Large intestine (tissue), 3 donors: ENCODE data around the gene DISP3. TPM values are rescaled to one million over a fixed set of nuclear protein-coding genes. Genes with fewer than 3 reads are reported as not detected.
A peak's percentile ranks its signal among the peaks of the same experiment; 100 is the strongest.

Experiments
- DNase-seq, 2 donors: peaks; one replicate each; pipeline versions ENCODE4 v3.0.0 to v3.0.0-alpha.2; 2013
- H3K27ac ChIP-seq: one replicate; pipeline ENCODE4 v1.5.1; 2013; ENCODE audit warnings: low read length
- H3K27me3 ChIP-seq: 2 replicates; pipeline ENCODE4 v1.6.1; 2013; ENCODE audit warnings: low read length; ENCODE audit not compliant: control insufficient read depth, insufficient read depth
- H3K36me3 ChIP-seq: 2 replicates; pipeline ENCODE4 v1.6.1; 2013; ENCODE audit warnings: low read length; ENCODE audit not compliant: control insufficient read depth, insufficient read depth
- H3K4me1 ChIP-seq: one replicate; pipeline ENCODE4 v1.6.1; 2013; ENCODE audit warnings: low read length; ENCODE audit not compliant: control insufficient read depth, insufficient read depth
- H3K4me3 ChIP-seq: one replicate; pipeline ENCODE4 v1.5.1; 2013; ENCODE audit warnings: low read length
- H3K9me3 ChIP-seq: one replicate; pipeline ENCODE4 v1.6.1; 2013; ENCODE audit warnings: mild to moderate bottlenecking, low read depth, low read length, moderate library complexity; ENCODE audit not compliant: control insufficient read depth
- whole genome bisulfite sequencing: methylation state at CpG from one replicate; pipeline ENCODE4 v1.1.5; 2013; ENCODE audit warnings: low lambda C conversion rate; ENCODE audit not compliant: insufficient coverage; 5-methylcytosine and 5-hydroxymethylcytosine counted together
- polyA plus RNA-seq: library from polyadenylated mRNA; unstranded; fragments of 120-200 nt; gene quantifications from one replicate; pipeline ENCODE4 v1.2.1, GENCODE V29; 2013

Gene DISP3
- polyA plus RNA-seq, 1 donor, result 0.76 TPM

DNA sequence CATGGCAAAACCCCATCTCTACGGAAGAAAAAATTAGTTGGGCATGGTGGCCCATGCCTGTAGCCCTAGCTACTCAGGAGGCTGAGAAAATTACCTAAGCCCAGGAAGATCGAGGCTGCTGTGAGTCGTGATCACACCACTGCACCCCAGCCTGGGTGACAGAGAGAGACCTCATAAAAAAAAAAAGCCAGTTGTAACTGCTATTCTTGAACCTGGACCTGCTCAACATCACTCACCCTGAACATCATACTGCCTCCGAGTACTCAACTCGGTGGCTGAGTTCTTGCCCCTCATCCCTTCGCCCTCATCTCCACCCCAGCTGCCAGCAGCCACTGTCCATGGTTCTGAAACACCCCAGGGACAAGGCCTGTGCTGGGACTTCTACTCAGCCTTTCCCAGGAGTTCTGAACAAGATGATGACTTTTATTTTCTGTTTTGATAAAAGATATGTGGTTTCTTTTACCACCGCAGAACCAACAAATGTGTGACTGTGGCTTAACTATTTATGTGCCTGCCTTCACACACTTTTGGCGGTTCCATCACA is 5.4 kb upstream of the DISP3 start:
- WGBS, result no CpG with 5 or more reads among the region's 8 CpGs
- DNase-seq, result no peak
- peaks cover 26% of the 10 kb centered on the region for H3K27me3 ChIP-seq

DNA sequence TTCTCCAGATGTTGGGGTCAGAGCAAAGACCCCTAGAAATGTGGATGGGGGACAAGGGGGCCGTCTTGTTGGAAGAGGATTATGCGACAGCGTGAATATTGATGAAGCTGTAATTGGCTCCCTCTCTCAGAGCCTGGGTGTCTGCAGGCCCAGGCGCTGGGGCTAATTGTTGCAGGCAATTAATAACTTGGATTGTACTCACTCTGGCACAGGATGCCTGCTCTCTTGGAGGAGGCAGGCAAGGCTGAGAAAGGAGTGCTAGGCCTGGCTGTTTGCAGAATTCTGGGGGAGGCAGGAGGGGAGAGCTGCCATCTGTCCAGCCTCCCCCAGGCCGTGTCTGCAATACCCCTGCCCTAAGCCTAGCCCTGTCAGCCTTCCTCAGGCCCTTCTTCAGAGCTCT is 4.1 kb upstream of the DISP3 start:
- Histone ChIP-seq H3K4me1 (no peaks in the 10 kb centered on the region), H3K27me3 (peaks cover 36% of the 10 kb centered on the region), H3K36me3 (no peaks in the 10 kb centered on the region), H3K27ac (no peak overlapping the region), H3K9me3 (peaks cover 4% of the 10 kb centered on the region), H3K4me3 (no peak overlapping the region)
- no peak for DNase-seq
- WGBS, result no CpG with 5 or more reads among the region's 5 CpGs

More for the DNA sequence above, 5.4 kb upstream of the DISP3 start:
- Histone ChIP-seq H3K4me1 (no peaks in the 10 kb centered on the region), H3K36me3 (no peaks in the 10 kb centered on the region), H3K9me3 (peaks cover 4% of the 10 kb centered on the region), H3K4me3 (no peak overlapping the region), H3K27ac (no peak overlapping the region)

DNA sequence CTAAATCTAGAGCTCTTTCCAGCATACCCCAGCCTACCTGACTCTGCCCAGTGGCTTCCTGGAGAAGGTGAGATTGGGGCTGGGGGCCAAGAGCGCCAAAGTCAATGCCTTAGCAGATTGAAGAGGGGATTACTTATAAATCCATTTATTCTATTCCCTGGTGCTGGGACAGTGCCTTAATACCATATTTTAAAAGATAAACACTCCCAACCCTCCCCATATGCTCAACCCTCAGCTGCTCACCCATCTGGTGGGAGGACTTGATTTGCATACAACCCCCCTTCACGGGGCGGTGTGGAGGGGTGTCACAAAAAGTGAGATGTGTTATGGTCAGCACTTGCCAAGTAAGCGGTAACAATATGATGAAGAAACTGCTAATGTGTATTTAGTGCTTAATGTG is 3.2 kb upstream of the DISP3 start:
- H3K27me3 ChIP-seq, result peaks cover 46% of the 10 kb centered on the region
- no peaks in the 10 kb centered on the region for H3K4me1 ChIP-seq
- H3K9me3 ChIP-seq, result peaks cover 9% of the 10 kb centered on the region
- DNase-seq, result no peak
- WGBS, result 100% methylated on average over 1 of the region's 4 CpGs
- H3K4me3 ChIP-seq, result no peak overlapping the region
- H3K27ac ChIP-seq, result no peak overlapping the region
- H3K36me3 ChIP-seq, result no peaks in the 10 kb centered on the region

DNA sequence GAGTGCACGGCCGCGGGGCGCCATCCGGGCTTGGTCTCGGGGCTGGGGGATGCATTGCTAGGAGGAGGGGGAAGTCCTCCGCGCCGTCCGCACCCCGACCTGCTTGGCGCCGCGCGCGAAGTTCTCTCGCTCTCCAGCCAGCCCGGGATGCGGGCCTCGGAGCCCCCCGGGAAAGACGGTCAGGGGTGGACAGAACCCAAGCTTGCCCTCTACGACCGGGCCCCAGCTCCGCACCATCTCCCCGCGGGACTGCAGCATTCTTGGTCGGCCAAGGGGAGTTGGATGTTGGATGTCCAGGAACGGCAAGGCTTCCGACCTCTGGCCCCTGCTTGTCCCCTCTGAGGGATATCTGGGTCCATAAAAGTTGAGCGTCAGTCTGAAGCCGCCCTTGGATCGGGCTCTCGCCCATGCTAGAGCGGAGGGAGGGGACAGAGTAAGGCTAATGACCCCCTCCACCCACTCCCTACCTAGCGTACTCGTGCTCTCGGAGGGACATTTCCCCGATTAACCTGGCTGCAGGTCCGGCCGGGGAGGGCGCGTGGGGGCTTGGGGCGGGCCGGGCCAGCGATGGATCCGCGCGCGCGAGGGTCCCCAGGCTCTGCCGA is 522 bp downstream of the DISP3 start:
- H3K4me3 ChIP-seq, result peak overlapping the region; percentile 42
- no peak for DNase-seq
- H3K9me3 ChIP-seq, result peaks cover 9% of the 10 kb centered on the region
- H3K27ac ChIP-seq, result no peak overlapping the region
- H3K36me3 ChIP-seq, result no peaks in the 10 kb centered on the region
- H3K27me3 ChIP-seq, result peaks cover 59% of the 10 kb centered on the region
- H3K4me1 ChIP-seq, result no peaks in the 10 kb centered on the region
- no CpG with 5 or more reads among the region's 52 CpGs for WGBS

DNA sequence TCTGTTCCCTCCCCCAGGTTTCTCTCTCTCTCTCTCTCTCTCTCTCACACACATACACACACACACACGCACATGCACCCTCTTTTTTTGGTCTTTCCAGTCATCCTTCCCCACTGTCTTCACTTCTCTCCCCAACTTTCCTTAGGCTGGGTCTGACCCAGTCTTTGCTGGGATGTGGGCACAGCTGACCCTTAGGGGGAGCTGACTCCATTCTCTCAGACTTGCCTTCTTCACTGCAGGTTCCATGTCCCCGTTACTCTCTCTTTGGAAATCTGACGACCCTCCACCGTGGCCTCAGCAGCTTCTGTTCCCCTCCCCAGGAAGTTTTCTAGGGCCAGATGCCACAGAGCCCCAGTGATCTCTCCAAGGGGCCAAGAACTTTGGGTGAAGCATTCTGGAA is 2.1 kb downstream of the DISP3 start:
- WGBS, result 33% methylated on average over 1 of the region's 4 CpGs
- peaks cover 9% of the 10 kb centered on the region for H3K9me3 ChIP-seq
- H3K27ac ChIP-seq, result no peak overlapping the region
- peaks cover 54% of the 10 kb centered on the region for H3K27me3 ChIP-seq
- DNase-seq, result no peak
- H3K36me3 ChIP-seq, result no peaks in the 10 kb centered on the region
- no peak overlapping the region for H3K4me3 ChIP-seq
- no peaks in the 10 kb centered on the region for H3K4me1 ChIP-seq

DNA sequence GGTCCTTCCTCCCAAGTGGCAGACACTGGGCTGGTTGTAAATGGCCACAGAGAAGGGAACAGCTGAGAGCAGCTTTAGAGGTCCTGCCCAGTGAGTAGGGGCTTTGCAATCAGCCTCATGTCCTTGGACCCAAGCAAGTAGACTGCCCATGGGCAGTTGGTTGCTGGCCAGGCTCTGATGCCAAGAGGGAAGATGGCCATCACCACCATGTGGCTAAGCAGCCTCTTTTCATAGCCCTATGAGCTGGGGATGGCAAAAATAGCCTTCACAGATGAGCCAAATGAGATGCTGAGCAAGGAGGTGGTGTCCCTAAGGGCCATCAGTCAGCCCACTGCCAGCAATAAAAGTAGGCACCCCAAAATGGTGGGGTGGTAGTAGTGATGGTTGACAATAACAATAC is 3.2 kb downstream of the DISP3 start:
- DNase-seq, result no peak
- H3K36me3 ChIP-seq, result no peaks in the 10 kb centered on the region
- peaks cover 52% of the 10 kb centered on the region for H3K27me3 ChIP-seq
- no peak overlapping the region for H3K4me3 ChIP-seq
- no peaks in the 10 kb centered on the region for H3K4me1 ChIP-seq
- peaks cover 9% of the 10 kb centered on the region for H3K9me3 ChIP-seq
- no peak overlapping the region for H3K27ac ChIP-seq

DNA sequence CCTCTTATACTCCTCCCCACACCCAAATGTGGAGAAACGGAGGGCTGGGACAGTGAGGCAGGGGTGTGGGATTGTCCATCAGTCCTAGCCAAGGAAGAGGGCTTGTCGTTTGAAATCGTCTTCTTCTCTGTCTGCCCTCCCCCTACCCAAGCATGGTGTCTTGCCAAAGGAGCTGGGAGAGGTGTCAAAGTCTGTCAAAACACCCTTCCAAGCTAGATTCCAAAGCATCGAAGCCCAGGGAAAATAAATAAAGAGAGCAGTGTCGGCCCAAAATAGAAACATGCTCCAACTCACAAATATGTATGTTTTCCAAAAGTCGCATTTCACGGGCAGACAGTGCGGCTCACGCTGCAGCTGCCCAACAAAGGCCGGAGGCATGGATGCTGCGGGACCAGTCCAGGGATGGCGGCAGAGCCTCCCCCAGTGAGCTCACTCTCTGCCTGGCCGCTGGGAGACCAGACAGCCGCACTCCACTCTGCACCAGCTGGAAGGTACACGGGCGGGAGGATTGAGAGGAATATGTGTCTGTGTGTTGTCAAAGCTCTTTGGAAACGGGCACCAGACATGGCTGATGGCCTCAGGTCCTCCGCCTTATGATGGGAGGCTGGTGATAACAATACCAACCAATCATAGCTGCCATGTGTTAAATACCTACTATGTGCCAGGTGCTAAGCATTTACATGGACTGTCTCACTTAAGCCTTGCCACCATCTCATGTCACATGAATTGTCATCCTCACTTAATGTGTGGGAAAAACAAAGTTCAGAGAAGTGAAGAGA is 3.9 kb downstream of the DISP3 start:
- peaks cover 54% of the 10 kb centered on the region for H3K27me3 ChIP-seq
- no CpG with 5 or more reads among the region's 18 CpGs for WGBS

DNA sequence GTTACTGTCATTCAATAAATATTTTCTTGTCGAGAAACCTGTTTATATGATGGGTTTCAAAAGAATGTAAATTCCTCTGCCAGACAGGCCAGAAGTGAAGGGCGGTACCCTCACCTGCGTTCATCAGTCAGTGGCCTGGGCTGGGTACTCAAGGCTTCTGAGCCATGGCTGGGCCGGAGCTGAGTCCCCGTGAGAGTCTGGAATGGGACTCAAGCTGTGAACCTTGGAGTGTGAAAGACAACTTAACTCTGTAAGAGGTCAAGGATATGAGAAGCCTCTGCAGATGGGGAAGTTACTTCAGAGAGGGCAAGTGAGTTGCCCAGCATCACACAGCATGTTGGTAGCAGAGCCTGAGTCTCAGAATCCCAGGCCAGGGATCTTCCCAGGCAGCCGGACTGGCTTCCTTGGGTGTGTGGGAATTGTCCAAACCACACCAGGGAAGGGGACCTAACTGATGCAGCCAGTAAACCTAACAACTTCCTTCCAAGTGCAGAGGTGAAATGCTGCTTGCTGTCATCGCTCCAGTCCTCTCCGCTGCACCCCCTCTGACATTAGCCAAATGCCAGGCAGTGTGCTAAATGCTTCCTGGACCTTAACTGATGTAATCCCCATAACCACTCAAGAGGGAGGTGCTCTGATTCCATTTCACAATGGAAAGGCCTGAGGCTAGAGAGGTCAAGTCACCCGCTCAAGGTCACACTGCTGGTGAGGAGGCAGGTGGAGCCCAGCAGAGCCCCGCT is 4.8 kb downstream of the DISP3 start:
- Histone ChIP-seq H3K4me1 (no peaks in the 10 kb centered on the region), H3K27me3 (peaks cover 47% of the 10 kb centered on the region), H3K9me3 (peaks cover 5% of the 10 kb centered on the region), H3K27ac (no peak overlapping the region), H3K36me3 (no peaks in the 10 kb centered on the region), H3K4me3 (no peak overlapping the region)
- DNase-seq, result no peak
- WGBS, result no CpG with 5 or more reads among the region's 10 CpGs

More for the DNA sequence above, 3.9 kb downstream of the DISP3 start:
- H3K36me3 ChIP-seq, result no peaks in the 10 kb centered on the region
- no peak overlapping the region for H3K4me3 ChIP-seq
- DNase-seq, result no peak
- H3K4me1 ChIP-seq, result no peaks in the 10 kb centered on the region
- peaks cover 9% of the 10 kb centered on the region for H3K9me3 ChIP-seq
- no peak overlapping the region for H3K27ac ChIP-seq

GRCh38 chr1:11484321-11484655 is 5.3 kb downstream of the DISP3 start:
- Histone ChIP-seq H3K36me3 (no peaks in the 10 kb centered on the region), H3K27me3 (peaks cover 43% of the 10 kb centered on the region), H3K9me3 (peaks cover 5% of the 10 kb centered on the region), H3K4me3 (no peak overlapping the region), H3K4me1 (no peaks in the 10 kb centered on the region), H3K27ac (no peak overlapping the region)
- WGBS, result no CpG with 5 or more reads among the region's 7 CpGs
- DNase-seq, result no peak

- Histone ChIP-seq H3K27ac (no peak overlapping the region), H3K36me3 (no peaks in the 10 kb centered on the region), H3K27me3 (peaks cover 34% of the 10 kb centered on the region), H3K9me3 (peaks cover under 1% of the 10 kb centered on the region), H3K4me1 (no peaks in the 10 kb centered on the region), H3K4me3 (no peak overlapping the region)
- no CpG with 5 or more reads among the region's 6 CpGs for WGBS
- DNase-seq, result no peak
These were observed 6.2 kb downstream of the DISP3 start for GRCh38 chr1:11485191-11485590.
